Amniotic epithelial cell (primary cell): ENCODE measurements around the gene LRMDA.

Experiments
- DNase-seq: peaks from one replicate; pipeline ENCODE4 v3.0.0-alpha.2; 2010; ENCODE audit warnings: low read depth

LRMDA gene

GRCh38 chr10:75542084-75542483 lies 110.7 kb downstream of the LRMDA start:
- no peak for DNase-seq

GRCh38 chr10:75542906-75543305 lies 111.5 kb downstream of the LRMDA start:
- peak; percentile 65 for DNase-seq

GRCh38 chr10:75544386-75544785 lies 113.0 kb downstream of the LRMDA start:
- DNase-seq = peak; percentile 18

GRCh38 chr10:75544993-75545706 lies 113.7 kb downstream of the LRMDA start:
- peak; percentile 17 for DNase-seq

GRCh38 chr10:75546004-75546403 lies 114.6 kb downstream of the LRMDA start:
- DNase-seq = no peak

- peak; percentile 79 for DNase-seq
Observed at GRCh38 chr10:75547391-75548298, 116.2 kb downstream of the LRMDA start.

- no peak for DNase-seq
Observed at GRCh38 chr10:75548356-75548755, 116.9 kb downstream of the LRMDA start.

GRCh38 chr10:75550191-75550590 lies 118.8 kb downstream of the LRMDA start:
- no peak for DNase-seq

- DNase-seq = no peak
Observed at GRCh38 chr10:75552171-75552570, 120.7 kb downstream of the LRMDA start.

- DNase-seq = no peak
Observed at GRCh38 chr10:75553550-75553949, 122.1 kb downstream of the LRMDA start.

- no peak for DNase-seq
Observed at GRCh38 chr10:75555323-75555722, 123.9 kb downstream of the LRMDA start.

GRCh38 chr10:75556320-75556719 lies 124.9 kb downstream of the LRMDA start:
- no peak for DNase-seq

- DNase-seq = no peak
Observed at GRCh38 chr10:75565286-75566251, 134.1 kb downstream of the LRMDA start.

GRCh38 chr10:75568450-75569130 lies 137.2 kb downstream of the LRMDA start:
- no peak for DNase-seq

GRCh38 chr10:75569506-75569905 lies 138.1 kb downstream of the LRMDA start:
- no peak for DNase-seq

- DNase-seq = no peak
Observed at GRCh38 chr10:75572478-75572877, 141.1 kb downstream of the LRMDA start.

GRCh38 chr10:75575940-75576339 lies 144.5 kb downstream of the LRMDA start:
- no peak for DNase-seq

GRCh38 chr10:75582102-75582501 lies 150.7 kb downstream of the LRMDA start:
- no peak for DNase-seq

- DNase-seq = no peak
Observed at GRCh38 chr10:75585294-75585693, 153.9 kb downstream of the LRMDA start.

- no peak for DNase-seq
Observed at GRCh38 chr10:75586814-75587213, 155.4 kb downstream of the LRMDA start.

- DNase-seq = no peak
Observed at GRCh38 chr10:75588031-75588430, 156.6 kb downstream of the LRMDA start.
